NCI-H1417 treated with DMSO at 0.1 percent for 48 hours (cell line): ENCODE data around the gene SLC17A7.

Experiments used
- DNase-seq: peaks from one replicate; lab custom pipeline; 2025; lab: John Stamatoyannopoulos, UW

Gene SLC17A7

GRCh38 chr19:49427855-49428546, 13.3 kb downstream of the SLC17A7 start:
- no peak for DNase-seq

GRCh38 chr19:49427339-49427738, 14.0 kb downstream of the SLC17A7 start:
- no peak for DNase-seq

- no peak for DNase-seq
Observed at GRCh38 chr19:49425922-49426592, 15.3 kb downstream of the SLC17A7 start.

- no peak for DNase-seq
Observed at GRCh38 chr19:49425178-49425577, 16.1 kb downstream of the SLC17A7 start, which contains the start of gene GFY. Gene GFY (plus strand): TSS chr19:49425388. CDS start chr19:49426431, 1,043 bp downstream.

GRCh38 chr19:49423985-49424303, 17.4 kb downstream of the SLC17A7 start:
- no peak for DNase-seq

- no peak for DNase-seq
Observed at GRCh38 chr19:49423071-49423984, 18.0 kb downstream of the SLC17A7 start, which contains the start of gene PTH2. Gene PTH2 (minus strand): TSS chr19:49423441. CDS start chr19:49423339, 102 bp downstream.

- no peak for DNase-seq
Observed at GRCh38 chr19:49422407-49423070, 18.8 kb downstream of the SLC17A7 start.

- no peak for DNase-seq
Observed at GRCh38 chr19:49421878-49422202, 19.5 kb downstream of the SLC17A7 start.

- no peak for DNase-seq
Observed at GRCh38 chr19:49421039-49421877, 20.1 kb downstream of the SLC17A7 start.

GRCh38 chr19:49420227-49420626, 21.1 kb downstream of the SLC17A7 start:
- no peak for DNase-seq

GRCh38 chr19:49419173-49419572, 22.2 kb downstream of the SLC17A7 start:
- DNase-seq, result no peak

- no peak for DNase-seq
Observed at GRCh38 chr19:49418511-49418910, 22.8 kb downstream of the SLC17A7 start.

GRCh38 chr19:49417088-49417487, 24.2 kb downstream of the SLC17A7 start:
- no peak for DNase-seq

GRCh38 chr19:49415810-49416200, 25.5 kb downstream of the SLC17A7 start:
- no peak for DNase-seq

- DNase-seq, result no peak
Observed at GRCh38 chr19:49415102-49415809, 26.1 kb downstream of the SLC17A7 start.

- DNase-seq, result no peak
Observed at GRCh38 chr19:49414256-49414655, 27.1 kb downstream of the SLC17A7 start.

- no peak for DNase-seq
Observed at GRCh38 chr19:49413348-49413747, 28.0 kb downstream of the SLC17A7 start.

- no peak for DNase-seq
Observed at GRCh38 chr19:49411681-49412326, 29.5 kb downstream of the SLC17A7 start.

GRCh38 chr19:49409441-49410029, 31.8 kb downstream of the SLC17A7 start:
- DNase-seq, result no peak
